ENCODE data around the gene FRS2.

Gene FRS2

DNA sequence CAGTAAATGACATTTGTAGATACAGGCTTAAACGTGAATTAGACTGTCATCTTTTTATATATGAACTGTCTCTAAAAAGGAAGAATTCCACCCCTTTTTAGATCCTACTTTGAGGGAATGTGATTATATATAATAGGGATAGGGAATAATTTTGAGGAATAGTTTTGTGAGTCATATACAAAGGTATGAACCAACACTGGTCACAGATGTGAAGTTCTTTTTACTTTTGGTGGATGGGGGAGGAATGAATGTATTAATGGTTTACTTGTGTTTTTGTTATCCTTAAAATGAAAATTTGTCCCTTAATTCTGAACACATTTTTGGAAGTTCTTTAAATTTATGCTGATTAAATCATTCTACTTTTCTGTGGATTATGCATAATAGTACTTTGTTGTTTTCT, 30.4 kb downstream of the FRS2 start:
- DNase-seq (ENCODE audit: extremely low read depth in 1 of 2, low read depth in 1 of 2), result no peak

DNA sequence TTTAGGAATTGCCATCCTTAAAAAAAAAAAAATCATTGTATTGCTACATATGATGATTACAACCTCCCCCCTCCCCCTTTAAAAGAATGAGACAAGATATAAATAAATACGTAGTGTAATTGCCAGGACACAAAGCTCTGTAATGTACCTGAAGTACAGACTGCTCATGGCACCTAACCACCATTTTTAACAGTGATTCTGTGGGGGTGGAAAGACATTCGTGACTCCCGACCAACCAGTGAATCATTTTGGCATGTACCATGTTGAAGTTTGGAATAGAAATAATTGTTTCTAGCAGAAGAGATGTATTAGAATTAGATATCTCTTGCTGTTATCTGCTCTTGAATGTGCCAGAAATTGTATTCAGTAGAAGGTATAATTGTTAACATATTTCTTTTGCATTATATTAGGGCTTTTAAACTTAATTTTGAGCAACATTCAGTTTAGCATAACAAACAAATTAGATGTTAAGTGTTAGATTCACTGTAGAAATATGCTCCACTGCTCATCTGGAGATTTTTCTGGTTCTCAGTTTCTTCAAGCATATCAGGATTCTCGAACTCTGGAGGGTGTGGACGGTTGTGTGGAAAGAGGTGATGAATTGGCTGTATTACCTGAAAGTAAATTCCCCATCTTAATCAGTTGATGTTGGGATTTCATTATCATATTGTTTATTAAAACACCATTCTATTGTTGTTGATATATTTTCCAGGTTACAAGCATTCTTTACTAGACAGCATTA, 31.1 kb downstream of the FRS2 start:
- DNase-seq (ENCODE audit: extremely low read depth in 1 of 2, low read depth in 1 of 2), result no peak

DNA sequence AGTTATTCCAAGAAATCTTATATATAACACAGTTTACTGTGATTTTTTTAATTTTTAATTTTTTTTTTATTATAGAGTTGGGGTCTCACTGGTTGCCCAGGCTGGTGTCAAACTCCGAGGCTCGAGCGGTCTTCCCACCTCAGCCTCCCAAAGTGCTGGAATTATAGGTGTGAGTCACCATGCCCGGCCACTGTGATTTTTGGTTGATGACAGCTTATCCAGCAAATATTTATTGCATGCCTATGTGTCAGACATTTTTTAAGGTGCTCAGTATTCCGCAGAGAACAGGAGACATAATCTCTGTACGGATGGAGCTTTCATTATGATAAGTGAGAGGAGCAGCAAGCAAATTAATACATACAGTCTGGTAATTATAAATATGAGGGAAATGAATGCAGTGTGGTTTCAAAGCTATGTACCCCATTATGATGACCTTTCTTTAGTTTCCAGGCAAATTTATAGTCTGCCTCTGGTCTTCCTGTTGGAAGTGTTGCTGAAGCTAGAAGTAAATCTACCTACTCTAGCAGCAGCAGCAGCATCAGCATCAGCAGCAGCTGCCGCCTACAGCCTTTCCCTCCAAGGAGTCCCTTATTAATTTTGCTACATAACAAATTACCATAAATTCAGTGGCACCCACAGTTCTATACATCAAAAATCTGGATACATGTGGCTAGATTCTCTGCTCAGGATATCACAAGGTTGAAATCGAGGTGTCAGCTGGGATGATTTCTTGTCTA, 32.3 kb downstream of the FRS2 start:
- DNase-seq (ENCODE audit: extremely low read depth in 1 of 2, low read depth in 1 of 2), result no peak

- no peak for DNase-seq (ENCODE audit: extremely low read depth in 1 of 2, low read depth in 1 of 2)
These were observed 37.9 kb downstream of the FRS2 start for GRCh38 chr12:69508091-69508490.

- no peak for DNase-seq (ENCODE audit: extremely low read depth in 1 of 2, low read depth in 1 of 2)
These were observed 38.4 kb downstream of the FRS2 start for GRCh38 chr12:69508621-69509020.

DNA sequence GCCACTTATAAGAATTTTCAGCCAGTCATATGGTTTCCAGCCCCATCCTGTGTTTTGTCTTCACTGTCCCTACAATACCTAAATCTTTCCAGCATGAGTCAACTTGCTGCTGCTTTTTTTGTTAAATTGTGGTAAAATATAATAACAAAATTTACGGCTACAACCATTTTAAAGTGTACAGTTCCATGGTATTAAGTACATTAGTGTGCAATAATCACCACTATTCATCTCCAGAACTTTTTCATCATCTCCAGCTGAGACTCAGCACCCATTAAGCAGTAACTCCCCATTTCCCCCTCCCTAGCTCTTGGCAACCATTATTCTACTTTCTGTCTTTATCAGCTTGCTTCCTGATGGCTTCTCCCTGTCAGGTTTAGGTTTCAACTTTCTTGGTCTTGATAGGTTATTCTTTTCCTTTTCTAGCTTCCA, 39.1 kb downstream of the FRS2 start:
- no peak for DNase-seq (ENCODE audit: extremely low read depth in 1 of 2, low read depth in 1 of 2)

DNA sequence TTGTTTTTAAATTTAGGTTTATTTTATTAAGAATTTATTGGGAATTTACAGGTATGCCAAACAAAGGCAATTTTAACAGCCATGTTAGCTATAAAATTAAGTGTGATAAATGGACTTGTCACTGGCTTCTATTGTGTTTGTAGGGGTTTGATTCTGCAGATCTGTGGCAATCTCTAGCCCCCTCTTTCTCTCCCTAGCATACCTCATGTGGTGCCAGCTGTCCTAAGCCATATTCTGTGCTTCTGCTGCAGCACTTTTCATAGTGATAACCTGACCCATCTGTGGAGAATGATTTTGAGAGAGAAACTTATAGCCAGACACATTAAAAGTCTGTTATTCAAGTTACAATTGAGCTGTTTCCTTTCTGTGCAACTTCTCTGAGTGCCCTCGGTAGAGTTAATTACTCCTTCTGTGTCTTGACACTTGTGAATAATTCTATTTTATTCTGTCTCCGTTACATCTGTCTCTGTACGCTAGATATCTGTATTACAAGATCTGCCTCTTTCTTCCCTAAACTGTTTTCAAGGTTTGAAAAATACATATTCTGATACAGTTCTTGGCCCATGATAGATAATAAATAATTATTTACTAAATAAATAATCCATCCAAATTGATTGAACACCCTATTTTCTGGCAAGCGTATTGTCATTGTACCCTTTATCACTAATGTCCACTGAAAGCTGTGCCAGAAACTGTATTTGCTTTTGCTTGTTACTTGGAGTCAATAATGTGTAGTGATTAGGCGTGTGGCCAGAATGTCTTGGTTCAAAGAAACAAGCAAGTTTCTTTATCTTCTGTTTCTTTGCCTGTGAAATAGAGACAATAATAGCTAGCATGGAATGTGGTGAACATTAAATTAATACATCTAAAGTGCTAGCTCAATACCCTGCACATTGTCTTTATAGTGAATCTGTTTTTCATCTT, 40.0 kb downstream of the FRS2 start:
- DNase-seq (ENCODE audit: extremely low read depth in 1 of 2, low read depth in 1 of 2), result no peak

DNA sequence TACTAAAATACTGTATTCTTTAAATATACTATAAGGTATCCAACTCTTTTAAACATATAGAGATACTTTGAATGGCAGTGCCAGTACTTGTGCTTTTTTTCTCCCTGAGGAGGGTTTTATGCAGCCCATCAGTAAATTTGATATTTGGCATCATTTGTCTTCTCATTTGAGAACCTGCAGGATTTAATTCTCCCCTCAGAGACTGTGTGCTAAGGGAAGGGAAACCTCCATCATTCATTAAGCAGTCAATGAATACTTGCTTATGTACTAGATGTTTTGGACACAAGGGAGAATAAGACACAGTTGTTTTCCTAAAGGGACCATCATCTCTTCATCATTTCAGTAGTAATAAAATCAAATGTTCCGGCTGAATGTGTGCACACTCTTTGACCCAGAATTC, 40.8 kb downstream of the FRS2 start:
- DNase-seq (ENCODE audit: extremely low read depth in 1 of 2, low read depth in 1 of 2), result no peak

GRCh38 chr12:69511469-69512267, 41.5 kb downstream of the FRS2 start:
- no peak for DNase-seq (ENCODE audit: extremely low read depth in 1 of 2, low read depth in 1 of 2)

DNA sequence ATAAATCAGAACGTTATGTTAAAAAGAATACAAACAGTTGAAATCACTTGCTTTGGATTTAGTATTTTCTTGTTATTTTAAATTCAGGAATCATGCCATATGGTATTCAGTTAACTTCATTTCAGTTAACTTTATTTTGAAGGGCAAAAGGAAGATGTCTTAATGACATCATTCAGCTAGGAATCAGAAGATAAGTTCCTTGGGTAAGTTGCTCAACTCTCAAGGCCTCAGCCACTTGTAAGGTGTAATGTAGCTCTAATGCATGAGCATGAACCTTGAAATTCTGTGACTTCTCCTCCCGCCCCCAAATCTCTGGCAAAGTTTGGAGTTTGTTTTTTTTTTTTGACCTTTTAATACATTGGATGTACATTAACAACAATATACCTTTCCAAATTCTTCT, 42.6 kb downstream of the FRS2 start:
- no peak for DNase-seq (ENCODE audit: extremely low read depth in 1 of 2, low read depth in 1 of 2)

DNA sequence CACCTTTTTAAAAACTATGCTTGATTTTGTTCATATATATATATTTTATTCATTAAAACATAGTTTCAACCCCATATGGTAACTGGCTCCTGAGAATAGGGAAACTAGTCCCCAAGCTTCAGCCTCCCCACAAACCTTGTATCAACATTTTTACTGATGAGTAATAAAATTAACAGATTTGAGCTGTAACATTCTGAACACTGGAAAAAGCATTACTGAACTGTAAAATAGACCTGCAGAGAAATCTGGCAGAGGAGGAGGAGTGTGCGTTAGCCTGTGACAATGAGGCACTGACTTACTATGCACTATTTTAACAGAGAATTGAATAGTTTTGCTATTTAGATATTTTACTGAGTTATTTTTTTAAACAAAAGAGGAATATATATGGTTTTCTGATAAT, 43.1 kb downstream of the FRS2 start:
- DNase-seq (ENCODE audit: extremely low read depth in 1 of 2, low read depth in 1 of 2), result no peak

- DNase-seq (ENCODE audit: extremely low read depth in 1 of 2, low read depth in 1 of 2), result no peak
These were observed 43.9 kb downstream of the FRS2 start for GRCh38 chr12:69514111-69514510.

DNA sequence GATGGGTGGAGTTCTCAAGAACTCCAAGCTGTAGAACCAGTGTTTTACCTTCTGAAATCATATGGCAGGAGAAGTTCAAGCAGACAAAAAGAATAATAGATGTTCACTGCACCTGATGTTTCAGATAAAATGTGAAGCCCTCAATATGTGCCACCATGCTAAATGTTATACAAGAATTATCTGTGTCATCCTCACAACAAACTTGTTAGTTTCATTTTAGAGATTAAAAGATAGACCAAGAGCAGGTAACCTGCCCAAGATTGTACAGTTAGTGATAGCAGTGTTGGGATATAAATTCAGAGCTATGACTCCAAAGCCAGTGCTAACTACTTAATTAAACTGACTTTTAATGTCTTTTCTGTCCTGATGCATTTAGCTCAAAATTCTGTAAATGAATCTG, 44.7 kb downstream of the FRS2 start:
- no peak for DNase-seq (ENCODE audit: extremely low read depth in 1 of 2, low read depth in 1 of 2)

- DNase-seq (ENCODE audit: extremely low read depth in 1 of 2, low read depth in 1 of 2), result no peak
These were observed 45.3 kb downstream of the FRS2 start for GRCh38 chr12:69515394-69515930.

DNA sequence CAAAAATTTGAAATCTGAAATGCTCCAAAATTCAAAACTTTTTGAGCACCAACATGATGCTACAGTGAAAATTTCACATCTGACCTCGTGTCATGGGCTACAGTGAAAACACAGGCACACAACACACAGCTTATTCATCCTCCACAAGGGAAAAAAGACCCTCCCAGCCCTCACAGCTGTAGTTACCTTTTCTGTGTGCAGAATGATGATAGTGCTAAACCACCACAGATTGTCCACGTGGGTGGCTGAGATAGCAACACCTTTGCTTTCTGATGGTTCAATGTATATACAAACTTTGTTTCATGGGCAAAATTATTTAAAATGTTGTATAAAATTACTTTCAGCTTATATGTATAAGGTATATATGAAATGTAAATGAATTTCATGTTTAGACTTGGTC, 46.8 kb downstream of the FRS2 start:
- no peak for DNase-seq (ENCODE audit: extremely low read depth in 1 of 2, low read depth in 1 of 2)

DNA sequence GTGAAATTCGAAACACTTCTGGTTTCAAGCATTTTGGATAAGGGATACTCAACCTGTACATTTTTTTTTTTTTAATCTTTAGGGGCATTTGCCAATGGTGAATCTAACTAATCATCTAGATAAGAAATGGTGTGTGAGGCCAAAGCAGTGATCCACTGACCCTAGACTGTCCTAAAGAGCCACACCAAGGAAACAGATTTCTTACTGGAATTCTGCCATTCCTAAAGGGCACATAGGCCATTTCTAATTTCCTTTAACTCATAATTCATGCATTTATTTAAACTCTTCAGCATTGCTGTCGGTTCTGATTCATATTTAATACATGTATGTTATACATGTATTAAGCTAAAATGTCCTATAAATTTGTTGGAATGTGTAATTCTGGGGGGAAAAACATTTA, 47.2 kb downstream of the FRS2 start:
- no peak for DNase-seq (ENCODE audit: extremely low read depth in 1 of 2, low read depth in 1 of 2)

DNA sequence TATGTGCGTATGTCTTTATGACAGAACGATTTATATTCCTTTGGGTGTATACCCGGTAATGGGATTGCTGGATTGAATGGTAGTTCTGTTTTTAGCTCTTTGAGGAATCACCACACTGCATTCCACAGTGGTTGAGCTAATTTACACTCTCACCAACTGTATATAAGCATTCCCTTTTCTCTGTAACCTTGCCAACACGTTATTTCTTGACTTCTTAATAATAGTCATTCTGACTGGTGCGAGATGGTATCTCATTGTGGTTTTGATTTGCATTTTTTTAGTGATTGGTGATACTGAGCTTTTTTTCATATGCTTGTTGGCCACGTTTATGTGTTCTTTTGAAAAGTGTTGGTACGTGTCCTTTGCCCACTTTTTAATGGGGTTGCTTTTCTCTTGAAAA, 49.7 kb downstream of the FRS2 start:
- DNase-seq (ENCODE audit: extremely low read depth in 1 of 2, low read depth in 1 of 2), result no peak

GRCh38 chr12:69523433-69524330, 53.5 kb downstream of the FRS2 start:
- no peak for DNase-seq (ENCODE audit: extremely low read depth in 1 of 2, low read depth in 1 of 2)

- DNase-seq (ENCODE audit: extremely low read depth in 1 of 2, low read depth in 1 of 2), result no peak
These were observed 54.1 kb downstream of the FRS2 start for GRCh38 chr12:69524331-69524630.

Measured in activated CD8-positive, alpha-beta memory T cell treated with anti-CD3 and anti-CD28 coated beads for 1 hour (primary cell).